ENCODE data around the gene GTF3A.

Gene GTF3A

GRCh38 chr13:27470075-27470820, 45.8 kb downstream of the GTF3A start:
- peaks cover 9% of the 10 kb centered on the region for H3K27me3 Mint-ChIP-seq (ENCODE audit: low read depth)
- TF ChIP-seq, protein P1, sequence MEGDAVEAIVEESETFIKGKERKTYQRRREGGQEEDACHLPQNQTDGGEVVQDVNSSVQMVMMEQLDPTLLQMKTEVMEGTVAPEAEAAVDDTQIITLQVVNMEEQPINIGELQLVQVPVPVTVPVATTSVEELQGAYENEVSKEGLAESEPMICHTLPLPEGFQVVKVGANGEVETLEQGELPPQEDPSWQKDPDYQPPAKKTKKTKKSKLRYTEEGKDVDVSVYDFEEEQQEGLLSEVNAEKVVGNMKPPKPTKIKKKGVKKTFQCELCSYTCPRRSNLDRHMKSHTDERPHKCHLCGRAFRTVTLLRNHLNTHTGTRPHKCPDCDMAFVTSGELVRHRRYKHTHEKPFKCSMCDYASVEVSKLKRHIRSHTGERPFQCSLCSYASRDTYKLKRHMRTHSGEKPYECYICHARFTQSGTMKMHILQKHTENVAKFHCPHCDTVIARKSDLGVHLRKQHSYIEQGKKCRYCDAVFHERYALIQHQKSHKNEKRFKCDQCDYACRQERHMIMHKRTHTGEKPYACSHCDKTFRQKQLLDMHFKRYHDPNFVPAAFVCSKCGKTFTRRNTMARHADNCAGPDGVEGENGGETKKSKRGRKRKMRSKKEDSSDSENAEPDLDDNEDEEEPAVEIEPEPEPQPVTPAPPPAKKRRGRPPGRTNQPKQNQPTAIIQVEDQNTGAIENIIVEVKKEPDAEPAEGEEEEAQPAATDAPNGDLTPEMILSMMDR (IDR thresholded peaks at IDR 0.05; ENCODE audit: unreplicated experiment in 3 of 3): no peak
- H3K9me3 Mint-ChIP-seq: no peaks in the 10 kb centered on the region
- H3K4me3 Mint-ChIP-seq: no peak overlapping the region
- H3K27ac Mint-ChIP-seq: no peak overlapping the region
- no peaks in the 10 kb centered on the region for H3K36me3 Mint-ChIP-seq (ENCODE audit: low read depth)
- no peaks in the 10 kb centered on the region for H3K4me1 Mint-ChIP-seq

DNA sequence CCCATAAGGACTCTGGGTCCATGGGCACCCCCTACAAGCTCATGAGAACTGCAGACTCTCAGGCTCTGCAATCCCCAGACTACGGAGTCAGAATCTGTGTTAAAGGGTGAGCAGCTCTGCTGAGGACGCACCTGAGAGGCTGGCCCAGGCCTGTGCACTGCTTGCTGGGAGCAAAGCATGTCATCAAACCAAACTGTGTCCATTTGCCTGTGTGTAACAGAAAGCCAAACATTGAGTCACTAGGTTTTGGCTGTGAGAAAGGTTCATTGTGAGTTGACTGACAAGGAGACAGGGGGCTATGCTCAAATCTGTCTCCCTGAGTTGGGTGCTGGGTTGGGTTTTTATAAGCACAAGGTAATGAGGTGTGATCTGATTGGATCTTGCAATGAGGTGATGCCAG, 48.0 kb downstream of the GTF3A start:
- Mint-ChIP-seq H3K4me3 (no peak overlapping the region), H3K36me3 (ENCODE audit: low read depth) (no peaks in the 10 kb centered on the region), H3K4me1 (no peaks in the 10 kb centered on the region), H3K9me3 (no peaks in the 10 kb centered on the region), H3K27me3 (ENCODE audit: low read depth) (peaks cover 18% of the 10 kb centered on the region), H3K27ac (no peak overlapping the region)
- TF ChIP-seq, protein P1 (IDR thresholded peaks at IDR 0.05; ENCODE audit: unreplicated experiment in 3 of 3): no peak

DNA sequence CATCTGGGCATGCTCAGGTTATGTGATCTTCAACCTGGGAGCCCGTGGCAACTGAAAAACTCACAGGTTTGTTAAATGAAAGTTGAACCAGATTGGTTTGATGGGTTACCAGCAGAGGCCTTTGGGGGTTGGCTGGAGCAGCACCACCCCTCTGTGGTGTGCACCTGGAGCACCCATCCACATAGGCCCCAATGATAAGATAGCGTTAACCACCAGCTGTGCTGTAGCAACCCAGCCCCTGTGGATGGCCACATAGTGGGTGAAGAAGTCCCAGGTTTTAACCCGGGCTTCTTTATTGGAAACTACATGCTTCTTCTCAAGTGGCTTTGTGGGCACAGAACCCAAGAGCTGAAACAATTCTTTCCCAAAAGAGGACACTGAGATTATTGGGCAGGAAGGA, 48.5 kb downstream of the GTF3A start:
- Mint-ChIP-seq H3K36me3 (ENCODE audit: low read depth) (no peaks in the 10 kb centered on the region), H3K4me1 (no peaks in the 10 kb centered on the region), H3K4me3 (no peak overlapping the region), H3K27me3 (ENCODE audit: low read depth) (peaks cover 18% of the 10 kb centered on the region), H3K9me3 (no peaks in the 10 kb centered on the region), H3K27ac (no peak overlapping the region)
- TF ChIP-seq, protein P1 (IDR thresholded peaks at IDR 0.05; ENCODE audit: unreplicated experiment in 3 of 3): no peak

DNA sequence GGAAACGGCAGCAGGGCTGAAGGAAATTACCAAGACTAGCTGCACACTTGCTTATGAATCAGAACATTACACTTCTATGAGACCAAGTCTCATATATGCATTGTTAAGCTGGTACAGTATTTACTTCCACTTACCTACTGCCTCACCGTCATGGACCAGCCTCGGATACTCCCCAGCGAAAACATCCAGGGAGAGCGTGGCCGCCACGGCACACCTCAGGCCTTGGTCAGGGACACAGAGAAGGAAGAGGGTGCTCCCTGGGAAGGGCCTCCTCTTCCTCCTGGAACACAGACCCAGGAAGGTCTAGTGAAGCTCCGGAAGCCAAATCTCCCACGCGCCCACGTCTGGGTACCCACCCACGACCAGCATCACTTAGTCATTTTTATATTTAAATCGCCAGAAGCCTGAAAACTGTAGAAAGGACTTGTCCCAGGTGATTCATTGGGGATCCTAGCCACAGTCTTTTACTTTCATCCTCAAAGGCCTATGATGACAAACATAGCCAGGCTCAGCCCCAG, 50.4 kb downstream of the GTF3A start:
- no peaks in the 10 kb centered on the region for H3K9me3 Mint-ChIP-seq
- TF ChIP-seq, protein P1 (IDR thresholded peaks at IDR 0.05; ENCODE audit: unreplicated experiment in 3 of 3): no peak
- no peaks in the 10 kb centered on the region for H3K4me1 Mint-ChIP-seq
- H3K4me3 Mint-ChIP-seq: no peak overlapping the region
- peaks cover 18% of the 10 kb centered on the region for H3K27me3 Mint-ChIP-seq (ENCODE audit: low read depth)
- no peaks in the 10 kb centered on the region for H3K36me3 Mint-ChIP-seq (ENCODE audit: low read depth)
- H3K27ac Mint-ChIP-seq: no peak overlapping the region

DNA sequence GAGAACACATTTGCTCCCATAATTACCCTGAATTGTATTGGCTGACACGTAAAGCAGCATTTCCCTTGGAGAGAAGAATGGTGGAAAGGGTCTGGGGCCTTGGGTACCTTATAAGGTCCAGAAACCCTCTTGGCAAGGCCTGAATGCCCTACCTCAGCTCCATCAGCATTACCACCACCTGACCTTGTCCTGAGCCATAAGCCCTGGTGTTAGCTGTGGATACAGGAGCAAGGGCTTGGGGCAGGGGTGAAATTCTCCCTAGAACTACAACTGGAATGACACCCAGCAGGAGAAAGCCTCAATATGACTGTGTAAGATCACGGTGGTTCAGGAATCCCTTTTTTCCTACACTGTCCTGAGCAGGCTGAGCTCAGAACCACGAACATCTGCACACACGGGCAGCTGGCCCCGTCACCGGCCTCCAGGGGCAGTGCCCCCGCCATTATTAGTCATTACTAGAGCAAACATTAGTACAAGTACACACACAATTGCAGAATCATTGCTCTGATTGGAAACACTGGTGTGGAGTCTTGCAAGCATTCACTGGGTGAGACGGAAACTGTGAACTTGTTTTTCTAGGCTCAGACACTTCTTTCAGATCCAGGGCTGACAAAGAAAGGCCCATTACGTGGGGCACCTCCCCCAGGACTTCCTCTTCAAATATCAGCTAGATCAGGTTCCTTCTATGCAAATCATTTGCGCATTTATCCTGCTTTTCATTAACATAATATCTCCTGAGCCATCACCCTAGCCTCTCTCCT, 52.7 kb downstream of the GTF3A start:
- Mint-ChIP-seq H3K4me1 (no peaks in the 10 kb centered on the region), H3K4me3 (no peak overlapping the region), H3K27me3 (ENCODE audit: low read depth) (peaks cover 26% of the 10 kb centered on the region), H3K27ac (no peak overlapping the region), H3K9me3 (peaks cover under 1% of the 10 kb centered on the region), H3K36me3 (ENCODE audit: low read depth) (no peaks in the 10 kb centered on the region)
- TF ChIP-seq, protein P1 (IDR thresholded peaks at IDR 0.05; ENCODE audit: unreplicated experiment in 3 of 3): no peak

Measured in nephron (organoid).